Mesothelial cell of epicardium (in vitro differentiated cells): ENCODE results near the gene ARMC12. TPM values are rescaled to one million over a fixed set of nuclear protein-coding genes. Genes with fewer than 3 reads are reported as not detected.

Experiments
- DNase-seq, 2 experiments: peaks; one replicate each; pipeline ENCODE4 v3.0.0; 2021; ENCODE audit warnings: low spot score in 2 of 2; ENCODE audit not compliant: unreplicated experiment in 2 of 2
- H3K27ac Mint-ChIP-seq: 2 replicates; pipeline ENCODE4 v1.8.0; 2021; ENCODE audit warnings: mixed read lengths
- H3K27me3 Mint-ChIP-seq: 2 replicates; pipeline ENCODE4 v1.8.0; 2021; ENCODE audit warnings: low read depth, mixed read lengths
- H3K36me3 Mint-ChIP-seq: 2 replicates; pipeline ENCODE4 v1.8.0; 2021; ENCODE audit warnings: mixed read lengths
- H3K4me1 Mint-ChIP-seq: 2 replicates; pipeline ENCODE4 v1.8.0; 2021; ENCODE audit warnings: mixed read lengths
- H3K4me3 Mint-ChIP-seq: 2 replicates; pipeline ENCODE4 v1.8.0; 2021; ENCODE audit warnings: mild to moderate bottlenecking, moderate library complexity, mixed read lengths
- H3K9me3 Mint-ChIP-seq: 2 replicates; pipeline ENCODE4 v1.8.0; 2021; ENCODE audit warnings: mixed read lengths
- total RNA-seq: library from RNA; stranded (reverse); gene quantifications from 3 replicates; pipeline ENCODE4 v1.2.1, GENCODE V29; 2021
- TF ChIP-seq, protein P1 (sequence below): fragments of 200-600 bp; sonication (generic); IDR thresholded peaks from one replicate; pipeline ENCODE4 v1.5.0; 2021; ENCODE audit warnings: antibody characterized with exemption; ENCODE audit not compliant: unreplicated experiment

The ARMC12 gene
- total RNA-seq, 1 donor from 2014 or later: 4.2 TPM

DNA sequence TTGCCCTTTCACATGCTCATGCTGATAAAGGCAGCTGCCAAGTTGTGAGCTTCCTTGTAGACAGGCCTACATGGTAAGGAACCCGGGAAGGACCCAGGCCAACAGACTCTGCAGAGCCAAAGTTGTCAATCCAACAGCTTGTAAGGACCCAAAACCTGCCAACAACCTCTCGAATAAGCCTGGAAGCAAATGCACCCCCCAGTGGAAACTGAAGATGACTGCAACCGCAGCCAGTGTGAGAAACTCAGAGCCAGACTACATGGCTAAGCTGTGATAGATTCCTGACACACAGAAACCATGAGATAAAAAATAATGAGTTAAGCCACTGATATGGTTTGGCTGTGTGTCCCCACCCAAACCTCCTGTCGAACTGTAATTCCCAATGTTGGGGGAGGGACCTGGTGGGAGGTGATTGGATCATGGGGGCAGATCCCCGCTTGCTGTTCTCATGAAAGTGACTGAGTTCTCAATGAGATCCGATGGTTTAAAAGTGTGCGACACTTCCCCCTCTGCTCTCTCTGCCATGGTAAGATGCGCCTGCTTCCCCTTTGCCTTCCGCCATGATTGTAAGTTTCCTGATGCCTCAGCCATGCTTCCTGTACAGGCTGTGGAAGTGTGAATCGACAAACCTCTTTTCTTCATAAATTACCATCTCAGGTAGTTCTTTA lies 20.8 kb downstream of the ARMC12 start:
- no peaks in the 10 kb centered on the region for H3K36me3 Mint-ChIP-seq

GRCh38 chr6:35759426-35759825 lies 22.6 kb downstream of the ARMC12 start:
- Mint-ChIP-seq H3K4me3 (no peak overlapping the region), H3K27me3 (peaks cover 35% of the 10 kb centered on the region), H3K27ac (no peak overlapping the region), H3K36me3 (no peaks in the 10 kb centered on the region), H3K9me3 (no peaks in the 10 kb centered on the region), H3K4me1 (peaks cover 11% of the 10 kb centered on the region)
- TF ChIP-seq, protein P1, sequence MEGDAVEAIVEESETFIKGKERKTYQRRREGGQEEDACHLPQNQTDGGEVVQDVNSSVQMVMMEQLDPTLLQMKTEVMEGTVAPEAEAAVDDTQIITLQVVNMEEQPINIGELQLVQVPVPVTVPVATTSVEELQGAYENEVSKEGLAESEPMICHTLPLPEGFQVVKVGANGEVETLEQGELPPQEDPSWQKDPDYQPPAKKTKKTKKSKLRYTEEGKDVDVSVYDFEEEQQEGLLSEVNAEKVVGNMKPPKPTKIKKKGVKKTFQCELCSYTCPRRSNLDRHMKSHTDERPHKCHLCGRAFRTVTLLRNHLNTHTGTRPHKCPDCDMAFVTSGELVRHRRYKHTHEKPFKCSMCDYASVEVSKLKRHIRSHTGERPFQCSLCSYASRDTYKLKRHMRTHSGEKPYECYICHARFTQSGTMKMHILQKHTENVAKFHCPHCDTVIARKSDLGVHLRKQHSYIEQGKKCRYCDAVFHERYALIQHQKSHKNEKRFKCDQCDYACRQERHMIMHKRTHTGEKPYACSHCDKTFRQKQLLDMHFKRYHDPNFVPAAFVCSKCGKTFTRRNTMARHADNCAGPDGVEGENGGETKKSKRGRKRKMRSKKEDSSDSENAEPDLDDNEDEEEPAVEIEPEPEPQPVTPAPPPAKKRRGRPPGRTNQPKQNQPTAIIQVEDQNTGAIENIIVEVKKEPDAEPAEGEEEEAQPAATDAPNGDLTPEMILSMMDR: no peak
- DNase-seq: no peak

More for the DNA sequence above, 20.8 kb downstream of the ARMC12 start:
- peaks cover 17% of the 10 kb centered on the region for H3K27me3 Mint-ChIP-seq
- TF ChIP-seq, protein P1: no peak
- peaks cover 1% of the 10 kb centered on the region for H3K4me1 Mint-ChIP-seq
- no peak overlapping the region for H3K27ac Mint-ChIP-seq
- no peak for DNase-seq
- H3K9me3 Mint-ChIP-seq: no peaks in the 10 kb centered on the region
- no peak overlapping the region for H3K4me3 Mint-ChIP-seq

GRCh38 chr6:35765739-35766138 lies 28.9 kb downstream of the ARMC12 start:
- H3K27me3 Mint-ChIP-seq: peaks cover 53% of the 10 kb centered on the region
- H3K36me3 Mint-ChIP-seq: no peaks in the 10 kb centered on the region
- TF ChIP-seq, protein P1: no peak
- no peak for DNase-seq
- H3K4me3 Mint-ChIP-seq: no peak overlapping the region
- no peaks in the 10 kb centered on the region for H3K9me3 Mint-ChIP-seq
- no peak overlapping the region for H3K27ac Mint-ChIP-seq
- H3K4me1 Mint-ChIP-seq: peaks cover 11% of the 10 kb centered on the region

DNA sequence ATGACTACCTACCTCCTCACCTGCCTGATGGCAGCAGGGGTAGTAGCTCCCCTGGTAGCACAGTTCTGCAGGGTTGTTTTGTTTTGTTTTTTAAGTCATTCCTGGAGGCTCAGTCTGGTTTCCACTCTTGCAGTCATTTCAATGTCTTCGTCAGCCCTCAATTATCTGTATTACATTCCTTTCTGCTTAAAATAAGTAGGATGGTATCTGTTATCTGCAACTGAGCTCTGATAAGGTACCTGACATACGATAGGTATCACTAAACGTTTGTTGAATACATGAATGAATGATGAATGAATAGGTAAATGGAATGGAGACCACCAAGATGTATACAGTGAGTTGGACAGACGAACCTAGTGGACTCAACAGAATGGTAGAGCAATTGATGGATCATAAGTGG lies 32.4 kb downstream of the ARMC12 start:
- H3K9me3 Mint-ChIP-seq: no peaks in the 10 kb centered on the region
- H3K27me3 Mint-ChIP-seq: peaks cover 27% of the 10 kb centered on the region

DNA sequence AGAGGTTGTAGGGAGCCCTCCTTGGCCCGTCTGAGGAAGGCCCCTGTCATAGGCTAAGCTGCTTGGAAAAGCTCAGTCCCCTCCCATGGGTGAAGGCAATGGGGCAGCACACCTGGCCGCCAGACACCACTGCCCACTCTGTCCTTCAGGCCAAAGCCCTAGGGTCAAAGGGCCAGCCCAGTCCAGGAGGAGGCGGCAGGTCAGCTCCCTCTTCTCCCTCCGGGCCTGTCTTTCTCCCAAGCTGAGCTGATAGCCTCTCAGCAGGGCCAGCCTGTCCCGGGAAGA lies 34.5 kb downstream of the ARMC12 start:
- H3K27me3 Mint-ChIP-seq: peaks cover 16% of the 10 kb centered on the region
- TF ChIP-seq, protein P1: no peak
- no peak overlapping the region for H3K27ac Mint-ChIP-seq
- DNase-seq: no peak
- no peaks in the 10 kb centered on the region for H3K9me3 Mint-ChIP-seq
- H3K4me1 Mint-ChIP-seq: peaks cover 3% of the 10 kb centered on the region
- H3K4me3 Mint-ChIP-seq: no peak overlapping the region
- H3K36me3 Mint-ChIP-seq: no peaks in the 10 kb centered on the region

More for the DNA sequence above, 32.4 kb downstream of the ARMC12 start:
- TF ChIP-seq, protein P1: no peak
- DNase-seq: no peak
- Mint-ChIP-seq H3K36me3 (no peaks in the 10 kb centered on the region), H3K4me3 (no peak overlapping the region), H3K27ac (no peak overlapping the region), H3K4me1 (peaks cover 3% of the 10 kb centered on the region)
